PC-3 (cell line): ENCODE results near the gene KSR1.

Experiments
- EZH2 ChIP-seq: fragments of 300-600 bp; sonication (generic); IDR thresholded peaks from one replicate; pipeline ENCODE4 v1.6.1; 2017; ENCODE audit warnings: antibody characterized with exemption, mild to moderate bottlenecking, low read length; ENCODE audit not compliant: unreplicated experiment
- EZH2phosphoT487 ChIP-seq: fragments of 300-600 bp; sonication (generic); IDR thresholded peaks from 2 replicates; pipeline ENCODE4 v1.6.1; 2018; ENCODE audit warnings: mild to moderate bottlenecking, antibody characterized with exemption, low read length, borderline replicate concordance
- TF ChIP-seq, protein P1 (sequence below): fragments of 300-600 bp; sonication (generic); conservative IDR thresholded peaks from 2 replicates; pipeline ENCODE4 v1.5.1; 2017; ENCODE audit warnings: antibody characterized with exemption, low read depth, mild to moderate bottlenecking, low read length

DNA sequence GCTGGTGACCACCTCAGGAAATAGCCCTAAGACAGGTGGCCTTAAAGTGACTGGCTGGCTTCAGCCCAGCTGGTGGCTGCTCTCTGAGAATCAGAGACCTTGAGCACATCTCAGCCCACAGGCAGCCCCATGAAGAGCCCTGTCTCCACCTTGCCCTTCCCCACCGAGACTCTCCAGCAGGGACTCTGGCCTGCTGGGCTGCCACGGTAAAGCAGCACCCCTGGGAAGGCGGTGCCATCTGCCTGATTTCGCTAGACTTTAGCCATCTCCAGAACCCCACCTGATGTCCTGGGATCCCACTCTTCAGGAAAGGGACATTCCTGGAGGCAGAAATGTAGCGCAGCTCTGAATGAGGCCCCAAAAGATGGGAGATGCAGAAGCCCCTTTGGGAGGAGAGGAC, 129.5 kb downstream of the KSR1 start:
- TF ChIP-seq, protein P1, sequence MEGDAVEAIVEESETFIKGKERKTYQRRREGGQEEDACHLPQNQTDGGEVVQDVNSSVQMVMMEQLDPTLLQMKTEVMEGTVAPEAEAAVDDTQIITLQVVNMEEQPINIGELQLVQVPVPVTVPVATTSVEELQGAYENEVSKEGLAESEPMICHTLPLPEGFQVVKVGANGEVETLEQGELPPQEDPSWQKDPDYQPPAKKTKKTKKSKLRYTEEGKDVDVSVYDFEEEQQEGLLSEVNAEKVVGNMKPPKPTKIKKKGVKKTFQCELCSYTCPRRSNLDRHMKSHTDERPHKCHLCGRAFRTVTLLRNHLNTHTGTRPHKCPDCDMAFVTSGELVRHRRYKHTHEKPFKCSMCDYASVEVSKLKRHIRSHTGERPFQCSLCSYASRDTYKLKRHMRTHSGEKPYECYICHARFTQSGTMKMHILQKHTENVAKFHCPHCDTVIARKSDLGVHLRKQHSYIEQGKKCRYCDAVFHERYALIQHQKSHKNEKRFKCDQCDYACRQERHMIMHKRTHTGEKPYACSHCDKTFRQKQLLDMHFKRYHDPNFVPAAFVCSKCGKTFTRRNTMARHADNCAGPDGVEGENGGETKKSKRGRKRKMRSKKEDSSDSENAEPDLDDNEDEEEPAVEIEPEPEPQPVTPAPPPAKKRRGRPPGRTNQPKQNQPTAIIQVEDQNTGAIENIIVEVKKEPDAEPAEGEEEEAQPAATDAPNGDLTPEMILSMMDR = no peak
- TF ChIP-seq EZH2phosphoT487 (no peak), EZH2 (no peak)
